NK-92 (cell line): ENCODE results near the gene BBOF1.
"Not testable (repeated sequence)": the region's sequence is repeated elsewhere in the genome, so short reads cannot be mapped to it uniquely, and the experiment has no call there.

Source experiments
- DNase-seq: peaks from one replicate; lab custom pipeline; 2025; ENCODE audit not compliant: unreplicated experiment; lab: John Stamatoyannopoulos, UW

BBOF1 gene

GRCh38 chr14:74018586-74019407 lies at the start of gene BBOF1, which contains the start of gene ENTPD5:
Gene BBOF1, plus strand, starts transcription at chr14:74019349. Its CDS starts 130 bp downstream, at chr14:74019479.
Gene ENTPD5, minus strand, starts transcription at chr14:74019288. Its CDS starts 31,186 bp downstream, at chr14:73988102.
- peak; percentile 17 for DNase-seq

- no peak for DNase-seq
Measured at GRCh38 chr14:73973497-73973896, 45.7 kb upstream of the BBOF1 start.

- no peak for DNase-seq
Measured at GRCh38 chr14:73976125-73976524, 43.0 kb upstream of the BBOF1 start.

- DNase-seq = no peak
Measured at GRCh38 chr14:73977896-73978295, 41.3 kb upstream of the BBOF1 start.

GRCh38 chr14:73988065-73988464 lies 31.1 kb upstream of the BBOF1 start:
- no peak for DNase-seq

GRCh38 chr14:73988656-73989055 lies 30.5 kb upstream of the BBOF1 start:
- not testable (repeated sequence) for DNase-seq

- DNase-seq = no peak
Measured at GRCh38 chr14:73991092-73991491, 28.1 kb upstream of the BBOF1 start.

GRCh38 chr14:73994926-73995325 lies 24.2 kb upstream of the BBOF1 start:
- DNase-seq = not testable (repeated sequence)

GRCh38 chr14:73995977-73996378 lies 23.2 kb upstream of the BBOF1 start:
- DNase-seq = no peak

GRCh38 chr14:73996731-73997107 lies 22.4 kb upstream of the BBOF1 start:
- DNase-seq = no peak

GRCh38 chr14:73997108-73997943 lies 21.8 kb upstream of the BBOF1 start:
- DNase-seq = no peak

GRCh38 chr14:73997944-73998447 lies 21.2 kb upstream of the BBOF1 start:
- DNase-seq = no peak

GRCh38 chr14:73998726-73999125 lies 20.4 kb upstream of the BBOF1 start:
- no peak for DNase-seq

- DNase-seq = not testable (repeated sequence)
Measured at GRCh38 chr14:74005664-74006063, 13.5 kb upstream of the BBOF1 start.

- DNase-seq = no peak
Measured at GRCh38 chr14:74008843-74009499, 10.2 kb upstream of the BBOF1 start.

- no peak for DNase-seq
Measured at GRCh38 chr14:74014299-74014698, 4.8 kb upstream of the BBOF1 start.

GRCh38 chr14:74015176-74015575 lies 4.0 kb upstream of the BBOF1 start:
- no peak for DNase-seq

GRCh38 chr14:74015963-74016362 lies 3.2 kb upstream of the BBOF1 start:
- DNase-seq = no peak

- no peak for DNase-seq
Measured at GRCh38 chr14:74018174-74018585, 969 bp upstream of the BBOF1 start.

GRCh38 chr14:74019408-74020137 lies 424 bp downstream of the BBOF1 start:
- no peak for DNase-seq

- no peak for DNase-seq
Measured at GRCh38 chr14:74022346-74022745, 3.2 kb downstream of the BBOF1 start.
